Keratinocyte (primary cell): Measurements from ENCODE around the gene PIGU. TPM values are rescaled to one million over a fixed set of nuclear protein-coding genes. Genes with fewer than 3 reads are reported as not detected.

Experiments
- DNase-seq: peaks from one replicate; pipeline ENCODE4 v3.0.0-alpha.2; 2011; ENCODE audit warnings: low read depth, missing footprints, low spot score
- FAIRE-seq: peaks from 2 replicates; lab custom pipeline; 2011; peaks lifted over from hg19 to GRCh38; lab: Jason Lieb, UNC
- H2AFZ ChIP-seq: 2 replicates; pipeline ENCODE4 v1.6.0; 2012; ENCODE audit warnings: low read length, control low read depth, inconsistent platforms; ENCODE audit not compliant: control insufficient read depth
- H3K27ac ChIP-seq: 2 replicates; pipeline ENCODE4 v1.5.1; 2011; ENCODE audit warnings: low read length; ENCODE audit not compliant: control insufficient read depth, insufficient read depth
- H3K27me3 ChIP-seq: 3 replicates; pipeline ENCODE4 v1.6.0; 2011; ENCODE audit warnings: low read length; ENCODE audit not compliant: control insufficient read depth, insufficient read depth; ENCODE audit errors: extremely low read depth
- H3K36me3 ChIP-seq, 2 experiments: 2 replicates in 1 of 2; 3 replicates in 1 of 2; pipeline ENCODE4 v1.5.1; 2011; ENCODE audit warnings: low read length in 2 of 2, mild to moderate bottlenecking in 1 of 2; ENCODE audit not compliant: control insufficient read depth in 2 of 2, insufficient read depth in 2 of 2; ENCODE audit errors: extremely low read depth in 1 of 2
- H3K4me1 ChIP-seq: 3 replicates; pipeline ENCODE4 v1.5.1; 2011; ENCODE audit warnings: low read length; ENCODE audit not compliant: control insufficient read depth, insufficient read depth; ENCODE audit errors: extremely low read depth
- H3K4me2 ChIP-seq: 3 replicates; pipeline ENCODE4 v1.6.0; 2011; ENCODE audit warnings: low read depth, low read length; ENCODE audit not compliant: control insufficient read depth, insufficient read depth; ENCODE audit errors: extremely low read depth
- H3K4me3 ChIP-seq, 3 experiments: fragments of 200-600 bp in 1 of 3; sonication (generic) in 1 of 3; 2 replicates in 2 of 3; 3 replicates in 1 of 3; pipeline ENCODE4 v1.5.1; 2011 to 2016; ENCODE audit warnings: low read length in 3 of 3, mild to moderate bottlenecking in 3 of 3, control low read depth in 2 of 3, inconsistent platforms in 1 of 3, low read depth in 1 of 3, mixed read lengths in 1 of 3, mixed run types in 1 of 3, moderate library complexity in 1 of 3; ENCODE audit not compliant: control insufficient read depth in 2 of 3, insufficient read depth in 2 of 3; ENCODE audit errors: extremely low read depth in 1 of 3
- H3K79me2 ChIP-seq: 2 replicates; pipeline ENCODE4 v1.6.0; 2012; ENCODE audit warnings: low read length; ENCODE audit not compliant: control insufficient read depth, insufficient read depth
- H3K9ac ChIP-seq: 3 replicates; pipeline ENCODE4 v1.6.0; 2011; ENCODE audit warnings: low read length; ENCODE audit not compliant: control insufficient read depth, insufficient read depth; ENCODE audit errors: extremely low read depth
- H3K9me1 ChIP-seq: 3 replicates; pipeline ENCODE4 v1.6.0; 2011; ENCODE audit warnings: low read length; ENCODE audit not compliant: control insufficient read depth, insufficient read depth; ENCODE audit errors: extremely low read depth
- H3K9me3 ChIP-seq: 2 replicates; pipeline ENCODE4 v1.5.1; 2012; ENCODE audit warnings: low read depth, low read length; ENCODE audit not compliant: control insufficient read depth
- H4K20me1 ChIP-seq: 3 replicates; pipeline ENCODE4 v1.6.0; 2011; ENCODE audit warnings: low read length; ENCODE audit not compliant: control insufficient read depth, insufficient read depth; ENCODE audit errors: extremely low read depth
- CTCF ChIP-seq, 3 experiments: IDR thresholded peaks in 1 of 3; conservative IDR thresholded peaks in 1 of 3; optimal IDR thresholded peaks in 1 of 3; 2 replicates in 2 of 3; 3 replicates in 1 of 3; pipeline versions ENCODE3 to v1.5.1; 2011; ENCODE audit warnings: low read length in 3 of 3, mild to moderate bottlenecking in 3 of 3, moderate library complexity in 2 of 3, control low read depth in 1 of 3, inconsistent platforms in 1 of 3; ENCODE audit not compliant: insufficient read depth in 2 of 3; ENCODE audit errors: extremely low read depth in 1 of 3
- EZH2 ChIP-seq: IDR thresholded peaks from one replicate; pipeline ENCODE4 v1.6.1; 2012; ENCODE audit warnings: inconsistent platforms, mild to moderate bottlenecking, low read length, moderate library complexity
- dilution Hi-C: fragments of 300-500 bp; cut with MboI; formaldehyde crosslinking; loops from one replicate; pipeline ENCODE4 v1.7.0; 2020; ENCODE audit warnings: low sequenced_read_pairs; ENCODE audit not compliant: extremely low pct_ligation_motif_present
- polyA plus RNA-seq, 5 experiments: library from polyadenylated mRNA; depleted of rRNA in 3 of 5; stranded (reverse) in 3 of 5; stranded (forward) in 1 of 5; unstranded in 1 of 5; fragments of >200 nt; gene quantifications; 1 replicate in 1 of 5; 2 replicates in 3 of 5; 3 replicates in 1 of 5; pipeline versions ENCODE4 v1.2.1 to v1.2.3, GENCODE V29; 2011 to 2012; ENCODE audit warnings: missing spikeins in 2 of 5, low read depth in 1 of 5, low replicate concordance in 1 of 5

The PIGU gene
- polyA plus RNA-seq, 1 donor (not counting 4 experiments of a cell fraction or from before 2014, with no cell fraction given): 48.0 TPM

- Histone ChIP-seq H3K27ac (no peak overlapping the region), H3K9me3 (no peaks in the 10 kb centered on the region), H3K79me2 (no peaks in the 10 kb centered on the region), H3K36me3 (peaks cover 28 to 29% of the 10 kb centered on the region in 2 experiments), H3K4me3 (no peak overlapping the region), H3K27me3 (no peaks in the 10 kb centered on the region), H2AFZ (no peak overlapping the region), H3K9ac (no peak overlapping the region), H3K4me2 (no peak overlapping the region), H3K4me1 (no peaks in the 10 kb centered on the region), H3K9me1 (peaks cover 3% of the 10 kb centered on the region), H4K20me1 (peaks cover 9% of the 10 kb centered on the region)
- dilution Hi-C loops: no loop called here
- DNase-seq (no peak), FAIRE-seq (no peak)
- TF ChIP-seq EZH2 (no peak), CTCF (optimal IDR thresholded peaks at IDR 0.05 in 1 of 3, IDR thresholded peaks at IDR 0.05 in 1 of 3, conservative IDR thresholded peaks at IDR 0.05 in 1 of 3; ENCODE audit: extremely low read depth in 1 of 3, insufficient read depth in 2 of 3, low read length in 3 of 3) (no peak)
These were observed 135.0 kb downstream of the PIGU start for GRCh38 chr20:34541917-34542316.

- DNase-seq (no peak), FAIRE-seq (no peak)
- Histone ChIP-seq H3K4me3 (no peak overlapping the region), H3K9ac (no peak overlapping the region), H3K9me3 (no peaks in the 10 kb centered on the region), H3K4me1 (no peaks in the 10 kb centered on the region), H3K27me3 (no peaks in the 10 kb centered on the region), H3K9me1 (peaks cover 3% of the 10 kb centered on the region), H2AFZ (no peak overlapping the region), H4K20me1 (peaks cover 12% of the 10 kb centered on the region), H3K36me3 (peaks cover 30 to 33% of the 10 kb centered on the region in 2 experiments), H3K4me2 (no peak overlapping the region), H3K27ac (no peak overlapping the region), H3K79me2 (no peaks in the 10 kb centered on the region)
- TF ChIP-seq EZH2 (no peak), CTCF (optimal IDR thresholded peaks at IDR 0.05 in 1 of 3, IDR thresholded peaks at IDR 0.05 in 1 of 3, conservative IDR thresholded peaks at IDR 0.05 in 1 of 3; ENCODE audit: extremely low read depth in 1 of 3, insufficient read depth in 2 of 3, low read length in 3 of 3) (no peak)
- dilution Hi-C loops: no loop called here
These were observed 135.5 kb downstream of the PIGU start for GRCh38 chr20:34541264-34541901.
